K562 (cell line): Measurements from ENCODE around the gene RGS7. TPM values are rescaled to one million over a fixed set of nuclear protein-coding genes. Genes with fewer than 3 reads are reported as not detected.
"Not testable (repeated sequence)": the region's sequence is repeated elsewhere in the genome, so short reads cannot be mapped to it uniquely, and the experiment has no call there.

Source experiments
- ATAC-seq: fragments of 200-7000 bp; cut with Tn5 transposase; 3 replicates; pipeline ENCODE4 v1.9.1; 2020; ENCODE audit warnings: moderate library complexity
- BruUV-seq: library from RNA; stranded (reverse); fragments of 400-500 nt; replicated peaks from 2 replicates; lab custom pipeline; 2021; lab: Mats Ljungman, UMichigan
- CTCF ChIA-PET: fragments of 300-600 bp; formaldehyde crosslinking; extraction: SDS; loops from one replicate; lab custom pipeline; 2021; ENCODE audit warnings: low intra/inter-chr PET ratio; lab: Yijun Ruan, JAX
- POLR2A ChIA-PET: fragments of 300-600, 350-650 bp; sonication (Branson Sonifier 250); formaldehyde crosslinking; extraction: SDS; loops from one replicate; lab custom pipeline; 2021; ENCODE audit warnings: antibody characterized with exemption, inconsistent platforms; lab: Yijun Ruan, JAX
- DNase-seq, 4 experiments: peaks; one replicate each; pipeline versions ENCODE4 v3.0.0 to v3.0.0-alpha.2; 2011 to 2018; ENCODE audit warnings: low spot score in 3 of 4, mixed read lengths in 3 of 4; ENCODE audit errors: extremely low read depth in 1 of 4
- FAIRE-seq: peaks from 2 replicates; lab custom pipeline; 2011; peaks lifted over from hg19 to GRCh38; lab: Jason Lieb, UNC
- H2AFZ ChIP-seq: 2 replicates; pipeline ENCODE4 v1.6.0; 2011; ENCODE audit warnings: low read depth, low read length, control low read depth, inconsistent platforms
- H3K27ac ChIP-seq: fragments of 200-600 bp; 3 replicates; pipeline ENCODE4 v1.8.0; 2011; ENCODE audit warnings: low read depth, mild to moderate bottlenecking, control low read depth, inconsistent platforms, low read length, moderate library complexity, mixed read lengths; ENCODE audit errors: extremely low read depth
- H3K27me3 ChIP-seq, 2 experiments: fragments of 300-600 bp in 1 of 2; 2 replicates in 1 of 2; 3 replicates in 1 of 2; pipeline versions ENCODE4 v1.6.0 to v1.8.0; 2011; ENCODE audit warnings: inconsistent platforms in 2 of 2, low read length in 2 of 2, mild to moderate bottlenecking in 1 of 2, mixed read lengths in 1 of 2, moderate library complexity in 1 of 2; ENCODE audit not compliant: control insufficient read depth in 2 of 2, insufficient read depth in 2 of 2
- H3K36me3 ChIP-seq: fragments of 300-600 bp; 3 replicates; pipeline ENCODE4 v1.8.0; 2011; ENCODE audit warnings: mild to moderate bottlenecking, low read length, inconsistent platforms; ENCODE audit not compliant: control insufficient read depth, insufficient read depth
- H3K4me1 ChIP-seq, 2 experiments: fragments of 200-600 bp in 1 of 2; replicated peaks in 1 of 2; 2 replicates in 1 of 2; 3 replicates in 1 of 2; pipeline versions ENCODE4 v1.5.1 to v1.8.0; 2011; ENCODE audit warnings: inconsistent platforms in 2 of 2, low read length in 2 of 2, mild to moderate bottlenecking in 1 of 2, mixed read lengths in 1 of 2, moderate library complexity in 1 of 2; ENCODE audit not compliant: control insufficient read depth in 2 of 2, insufficient read depth in 2 of 2
- H3K4me2 ChIP-seq: 2 replicates; pipeline ENCODE4 v1.6.1; 2011; ENCODE audit warnings: low read length, control low read depth, inconsistent platforms, mixed read lengths; ENCODE audit not compliant: insufficient read depth
- H3K4me3 ChIP-seq: fragments of 200-600 bp; sonication (generic), shearing (Covaris generic); 2 replicates; pipeline ENCODE4 v1.5.1; 2016; ENCODE audit warnings: control low read depth, inconsistent platforms
- H3K79me2 ChIP-seq: fragments of 200-600 bp; 3 replicates; pipeline ENCODE4 v1.8.0; 2011; ENCODE audit warnings: low read length, inconsistent platforms; ENCODE audit not compliant: control insufficient read depth, insufficient read depth
- H3K9ac ChIP-seq, 2 experiments: 2 replicates each; pipeline versions ENCODE4 v1.6.0 to v1.6.1; 2011; ENCODE audit warnings: low read depth in 2 of 2, low read length in 2 of 2, control low read depth in 1 of 2, inconsistent platforms in 1 of 2, mild to moderate bottlenecking in 1 of 2, mixed read lengths in 1 of 2; ENCODE audit not compliant: insufficient read depth in 1 of 2
- H3K9me1 ChIP-seq: one replicate; pipeline ENCODE4 v1.6.0; 2011; ENCODE audit warnings: inconsistent platforms, mild to moderate bottlenecking, low read length, moderate library complexity; ENCODE audit not compliant: control insufficient read depth, insufficient read depth
- H3K9me3 ChIP-seq: replicated peaks from 2 replicates; pipeline ENCODE4 v1.5.1; 2011; ENCODE audit warnings: low read depth, low read length, inconsistent platforms; ENCODE audit not compliant: control insufficient read depth, insufficient read depth
- H4K20me1 ChIP-seq: replicated peaks from 2 replicates; pipeline ENCODE4 v1.6.1; 2011; ENCODE audit warnings: low read length, inconsistent platforms, mixed read lengths; ENCODE audit not compliant: control insufficient read depth, insufficient read depth
- BACH1 ChIP-seq: fragments of 200-800 bp; sonication (Bioruptor generic); IDR thresholded peaks from 2 replicates; pipeline ENCODE4 v1.6.1; 2016; ENCODE audit warnings: missing genetic modification characterization, missing compliant biosample characterization
- CLOCK ChIP-seq: fragments of 250-450 bp; sonication (Bioruptor Pico); IDR thresholded peaks from 2 replicates; pipeline ENCODE4 v1.4.0; 2020; ENCODE audit warnings: mild to moderate bottlenecking, moderate library complexity, borderline replicate concordance
- DACH1 ChIP-seq: fragments of 450-650 bp; IDR thresholded peaks from 2 replicates; pipeline ENCODE4 v1.6.1; 2018; ENCODE audit not compliant: partially characterized antibody
- NR3C1 ChIP-seq: sonication (generic); formaldehyde crosslinking; IDR thresholded peaks from 2 replicates; pipeline ENCODE4 v1.8.1; 2022; ENCODE audit warnings: missing genetic modification reagents
- SIRT6 ChIP-seq: IDR thresholded peaks from one replicate; pipeline ENCODE4 v1.6.1; 2012; ENCODE audit warnings: low read depth, mild to moderate bottlenecking, control low read depth, inconsistent platforms, low read length, moderate library complexity
- XRCC4 ChIP-seq: IDR thresholded peaks from one replicate; pipeline ENCODE4 v1.6.1; 2011; ENCODE audit not compliant: insufficient read depth, insufficient read length; ENCODE audit errors: extremely low read depth
- WGBS: fragments of 100-300 bp; shearing (Covaris generic); methylation state at CpG from one replicate; pipeline ENCODE4 v1.1.6; 2016; ENCODE audit warnings: low coverage, mixed read lengths; ENCODE audit not compliant: insufficient coverage; ENCODE audit errors: missing lambda C conversion rate; 5-methylcytosine and 5-hydroxymethylcytosine counted together
- in situ Hi-C: fragments of 300-500 bp; cut with MboI; formaldehyde crosslinking; loops from 4 replicates; pipeline ENCODE4 v1.15.0; 2018; ENCODE audit warnings: inconsistent platforms, mixed read lengths
- intact Hi-C: fragments of 100-400 bp; cut with micrococcal nuclease; formaldehyde crosslinking; loops from 2 replicates; pipeline ENCODE4 v1.14.2; 2022
- polyA plus RNA-seq, 8 experiments: library from polyadenylated mRNA; depleted of rRNA in 4 of 8; stranded (reverse) in 5 of 8; unstranded in 3 of 8; fragments of >200 nt; fragmentation: Nextera tagmentation in 2 of 8; fragmentation: Illumina TruSeq in 1 of 8; extraction: Ambion mirVana in 2 of 8; extraction: Trizol in 1 of 8; gene quantifications; 2 replicates each; pipeline versions ENCODE4 v1.2.1 to v1.2.3, GENCODE V29; 2011 to 2014; ENCODE audit warnings: inconsistent platforms in 1 of 8, missing spikeins in 1 of 8
- total RNA-seq, 7 experiments: library from RNA; depleted of rRNA in 6 of 7; stranded (reverse); fragments of >200 nt in 6 of 7; fragmentation: Illumina TruSeq in 2 of 7; extraction: Trizol in 2 of 7; gene quantifications; 2 replicates each; pipeline versions ENCODE4 v1.2.1 to v1.2.3, GENCODE V29; 2011 to 2021; ENCODE audit warnings: low replicate concordance in 1 of 7
- TF ChIP-seq, protein P1 (sequence below): sonication (generic); formaldehyde crosslinking; IDR thresholded peaks from 2 replicates; pipeline ENCODE4 v1.8.1; 2023; ENCODE audit warnings: mild to moderate bottlenecking, missing genetic modification reagents

Gene RGS7
- total and polyA plus RNA-seq, 9 of the 15 experiments (the other 6 are each of a cell fraction or from before 2014, with no cell fraction given): not detected

DNA sequence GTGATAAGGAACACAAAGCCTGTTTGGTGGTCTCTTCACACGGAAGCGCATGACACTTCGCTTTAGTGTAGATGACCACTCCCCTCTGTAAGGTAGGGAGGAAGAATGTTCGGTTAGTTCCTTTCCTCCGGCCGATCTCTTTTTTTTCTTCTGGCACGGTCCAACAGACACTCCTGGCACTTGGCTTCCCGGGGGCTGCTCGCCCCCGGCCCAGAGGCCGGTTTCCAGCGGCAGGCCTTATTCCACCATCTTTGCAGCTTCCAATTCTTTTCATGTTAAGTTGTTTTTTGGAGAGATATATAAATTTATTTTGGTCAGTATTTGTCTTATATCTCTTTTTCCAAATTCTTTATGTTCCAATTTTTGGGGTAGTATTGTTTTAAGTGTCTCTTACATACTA, 593.2 kb downstream of the RGS7 start:
- H3K4me3 ChIP-seq: no peak overlapping the region
- H3K36me3 ChIP-seq: no peaks in the 10 kb centered on the region
- no peaks in the 10 kb centered on the region for H3K4me1 ChIP-seq
- H3K27me3 ChIP-seq: no peaks in the 10 kb centered on the region
- no peak overlapping the region for H3K4me2 ChIP-seq
- no TSS peak for BruUV-seq
- 2% methylated on average over 12 of the region's 12 CpGs for WGBS
- FAIRE-seq (no peak), DNase-seq (no peak), ATAC-seq (no peak)
- TF ChIP-seq, protein P1, sequence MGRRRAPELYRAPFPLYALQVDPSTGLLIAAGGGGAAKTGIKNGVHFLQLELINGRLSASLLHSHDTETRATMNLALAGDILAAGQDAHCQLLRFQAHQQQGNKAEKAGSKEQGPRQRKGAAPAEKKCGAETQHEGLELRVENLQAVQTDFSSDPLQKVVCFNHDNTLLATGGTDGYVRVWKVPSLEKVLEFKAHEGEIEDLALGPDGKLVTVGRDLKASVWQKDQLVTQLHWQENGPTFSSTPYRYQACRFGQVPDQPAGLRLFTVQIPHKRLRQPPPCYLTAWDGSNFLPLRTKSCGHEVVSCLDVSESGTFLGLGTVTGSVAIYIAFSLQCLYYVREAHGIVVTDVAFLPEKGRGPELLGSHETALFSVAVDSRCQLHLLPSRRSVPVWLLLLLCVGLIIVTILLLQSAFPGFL (CRISPR knock-in tag): no peak
- TF ChIP-seq BACH1 (tag) (no peak), DACH1 (no peak), CLOCK (CRISPR knock-in tag) (no peak), NR3C1 (no peak), XRCC4 (no peak), SIRT6 (no peak)
- H3K9me1 ChIP-seq: no peaks in the 10 kb centered on the region
- no peak overlapping the region for H2AFZ ChIP-seq
- CTCF ChIA-PET: no interaction called here
- POLR2A ChIA-PET: no interaction called here
- in situ Hi-C loops (no loop called here), intact Hi-C loops (no loop called here)
- no peaks in the 10 kb centered on the region for H4K20me1 ChIP-seq
- no peaks in the 10 kb centered on the region for H3K79me2 ChIP-seq
- no peaks in the 10 kb centered on the region; the same call in 1 of the 2 replicates for H3K9me3 ChIP-seq
- no peak overlapping the region for H3K27ac ChIP-seq
- no peak overlapping the region for H3K9ac ChIP-seq

GRCh38 chr1:240763095-240763494, 593.9 kb downstream of the RGS7 start:
- H3K9me3 ChIP-seq, in situ Hi-C loops, H3K27ac ChIP-seq, H3K4me3 ChIP-seq, FAIRE-seq, DNase-seq, ATAC-seq, intact Hi-C loops, POLR2A ChIA-PET, H3K27me3 ChIP-seq, BruUV-seq, CTCF ChIA-PET, H3K36me3 ChIP-seq, H2AFZ ChIP-seq, H3K4me1 ChIP-seq, H3K79me2 ChIP-seq, H3K9ac ChIP-seq, H3K4me2 ChIP-seq, H4K20me1 ChIP-seq, H3K9me1 ChIP-seq: not testable (repeated sequence)
- 7% methylated on average over 7 of the region's 7 CpGs for WGBS
